HAP-1 (cell line): ENCODE results near the gene RFC1.

Source experiments
- DNase-seq, 2 experiments: peaks; one replicate each; pipeline ENCODE4 v3.0.0-alpha.2; 2016 to 2020; ENCODE audit warnings: low spot score in 2 of 2
- H3K27me3 ChIP-seq: fragments of 250-450 bp; sonication (Bioruptor Pico); 2 replicates; pipeline ENCODE4 v1.5.1; 2020; ENCODE audit warnings: low read depth, mild to moderate bottlenecking, moderate library complexity
- H3K36me3 ChIP-seq: fragments of 250-450 bp; sonication (Bioruptor Pico); replicated peaks from 2 replicates; pipeline ENCODE4 v1.5.1; 2020; ENCODE audit warnings: mild to moderate bottlenecking
- H3K4me1 ChIP-seq: fragments of 250-450 bp; sonication (Bioruptor Pico); 2 replicates; pipeline ENCODE4 v1.5.1; 2020; ENCODE audit warnings: mild to moderate bottlenecking
- H3K4me3 ChIP-seq: fragments of 250-450 bp; sonication (Bioruptor Pico); 2 replicates; pipeline ENCODE4 v1.5.1; 2020; ENCODE audit warnings: mild to moderate bottlenecking, moderate library complexity
- H3K9me3 ChIP-seq: fragments of 250-450 bp; sonication (Bioruptor Pico); 2 replicates; pipeline ENCODE4 v1.5.1; 2020; ENCODE audit warnings: mild to moderate bottlenecking, moderate library complexity
- in situ Hi-C: fragments of 300-500 bp; cut with MboI; formaldehyde crosslinking; loops from 3 replicates; pipeline ENCODE4 v1.14.3; 2020; ENCODE audit warnings: low sequenced_read_pairs, inconsistent platforms, mixed read lengths

Gene RFC1

GRCh38 chr4:39341075-39341725, 25.0 kb downstream of the RFC1 start:
- in situ Hi-C loops = no loop called here
- Histone ChIP-seq H3K36me3 (peaks cover 10% of the 10 kb centered on the region), H3K4me1 (no peaks in the 10 kb centered on the region), H3K27me3 (no peaks in the 10 kb centered on the region), H3K4me3 (no peak overlapping the region), H3K9me3 (no peaks in the 10 kb centered on the region)
- no peak for DNase-seq

DNA sequence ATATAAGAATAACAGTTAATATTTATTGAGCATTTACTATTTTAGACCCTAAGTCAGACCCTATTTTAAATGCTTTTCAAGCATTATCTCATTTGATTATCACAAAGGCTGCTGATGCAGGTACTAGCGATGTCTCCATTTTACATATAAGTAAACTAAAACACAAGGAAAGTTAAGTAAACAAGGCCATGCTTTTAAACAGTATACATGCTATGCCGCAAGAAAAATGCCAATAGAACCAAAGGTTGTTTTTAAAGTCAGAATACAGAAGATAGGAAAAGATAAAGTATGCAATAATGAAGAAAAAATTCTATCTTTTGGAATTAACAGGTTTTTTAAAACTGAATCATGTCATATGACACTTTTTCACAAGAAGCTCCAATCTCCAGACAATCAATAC, 26.2 kb downstream of the RFC1 start:
- DNase-seq = no peak
- no peak overlapping the region for H3K4me3 ChIP-seq
- H3K9me3 ChIP-seq = no peaks in the 10 kb centered on the region
- peaks cover 10% of the 10 kb centered on the region for H3K36me3 ChIP-seq
- H3K27me3 ChIP-seq = no peaks in the 10 kb centered on the region
- in situ Hi-C loops = no loop called here
- H3K4me1 ChIP-seq = no peaks in the 10 kb centered on the region

- H3K4me1 ChIP-seq = no peaks in the 10 kb centered on the region
- H3K36me3 ChIP-seq = peaks cover 8% of the 10 kb centered on the region
- H3K4me3 ChIP-seq = no peak overlapping the region
- no peaks in the 10 kb centered on the region for H3K27me3 ChIP-seq
- H3K9me3 ChIP-seq = no peaks in the 10 kb centered on the region
- no peak for DNase-seq
- in situ Hi-C loops = no loop called here
Observed at GRCh38 chr4:39337841-39338240, 28.3 kb downstream of the RFC1 start.

DNA sequence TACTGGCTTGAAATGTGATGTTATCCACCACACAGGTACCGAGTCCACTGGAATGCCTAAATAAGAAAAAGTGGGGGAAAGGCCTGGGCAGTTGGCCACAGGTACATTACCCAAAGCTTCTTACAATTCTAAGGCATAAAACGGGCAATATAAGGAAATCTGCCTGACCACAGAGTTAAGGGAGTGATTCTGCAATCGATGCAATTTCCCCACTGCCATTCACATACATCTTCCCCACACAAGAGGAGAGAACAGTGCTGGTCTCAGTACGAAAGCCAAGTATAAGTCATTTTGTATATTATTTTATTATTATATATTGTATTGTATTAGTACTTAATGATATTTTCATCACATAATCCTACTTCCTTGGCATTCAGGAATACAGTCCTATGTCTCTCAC, 30.6 kb downstream of the RFC1 start:
- H3K36me3 ChIP-seq = no peaks in the 10 kb centered on the region; the same call in 1 of the 2 replicates
- in situ Hi-C loops = no loop called here
- no peak for DNase-seq

DNA sequence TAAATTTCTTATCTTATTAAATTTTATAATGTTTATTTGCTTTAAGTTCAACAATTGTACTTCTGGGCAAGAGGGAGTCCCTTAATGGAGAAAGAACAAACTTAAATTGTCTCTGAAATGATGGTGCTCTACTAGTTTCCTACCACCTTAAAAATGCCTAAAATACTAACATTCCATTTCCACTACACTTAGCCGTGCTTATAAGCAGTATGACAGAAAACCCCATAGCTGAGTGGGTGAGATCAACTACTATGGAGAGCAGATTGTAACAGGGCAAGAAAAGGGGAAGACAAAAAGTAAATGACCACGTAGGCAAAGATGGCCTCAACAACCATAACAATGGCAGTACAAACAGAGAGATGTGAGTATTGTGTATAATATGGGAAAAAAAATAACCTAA, 35.0 kb downstream of the RFC1 start:
- no peaks in the 10 kb centered on the region for H3K4me1 ChIP-seq
- in situ Hi-C loops = no loop called here
- H3K36me3 ChIP-seq = peaks cover 4% of the 10 kb centered on the region
- no peaks in the 10 kb centered on the region for H3K9me3 ChIP-seq
- DNase-seq = no peak
- no peaks in the 10 kb centered on the region for H3K27me3 ChIP-seq
- no peak overlapping the region for H3K4me3 ChIP-seq

More for the DNA sequence above, 30.6 kb downstream of the RFC1 start:
- H3K4me1 ChIP-seq = no peaks in the 10 kb centered on the region
- no peaks in the 10 kb centered on the region for H3K27me3 ChIP-seq
- no peaks in the 10 kb centered on the region for H3K9me3 ChIP-seq
- H3K4me3 ChIP-seq = no peak overlapping the region

DNA sequence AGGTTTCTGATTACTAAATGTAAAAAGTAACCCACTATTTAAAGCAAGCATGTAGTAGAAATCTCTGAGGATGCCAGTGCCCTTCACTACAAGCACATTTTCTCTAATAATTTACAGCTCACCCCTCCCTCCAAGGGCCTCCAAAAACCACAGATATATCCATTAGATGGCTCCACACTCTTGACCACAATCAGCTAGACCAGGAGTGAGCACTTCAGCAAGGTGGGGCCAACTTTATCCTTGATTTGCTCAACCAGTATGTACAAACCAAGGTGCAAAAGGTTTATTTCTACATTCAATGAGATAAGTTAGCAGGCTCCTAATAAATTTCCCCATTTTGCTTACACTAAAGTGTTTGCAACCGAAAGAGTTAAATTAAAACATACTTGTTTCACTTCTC, 35.8 kb downstream of the RFC1 start:
- Histone ChIP-seq H3K36me3 (peaks cover 11% of the 10 kb centered on the region), H3K9me3 (no peaks in the 10 kb centered on the region), H3K4me3 (no peak overlapping the region), H3K4me1 (no peaks in the 10 kb centered on the region), H3K27me3 (no peaks in the 10 kb centered on the region)
- in situ Hi-C loops = no loop called here
- DNase-seq = no peak

- in situ Hi-C loops = no loop called here
- no peaks in the 10 kb centered on the region for H3K9me3 ChIP-seq
- no peaks in the 10 kb centered on the region; the same call in 1 of the 2 replicates for H3K4me1 ChIP-seq
- H3K36me3 ChIP-seq = peaks cover 24% of the 10 kb centered on the region
- DNase-seq = no peak
- no peak overlapping the region for H3K4me3 ChIP-seq
- no peaks in the 10 kb centered on the region for H3K27me3 ChIP-seq
Observed at GRCh38 chr4:39326468-39326977, 39.6 kb downstream of the RFC1 start.

- Histone ChIP-seq H3K36me3 (peaks cover 30% of the 10 kb centered on the region), H3K4me1 (peaks cover 6% of the 10 kb centered on the region), H3K4me3 (no peak overlapping the region), H3K27me3 (no peaks in the 10 kb centered on the region), H3K9me3 (no peaks in the 10 kb centered on the region)
- DNase-seq = no peak
- in situ Hi-C loops = no loop called here
Observed at GRCh38 chr4:39324897-39325613, 41.1 kb downstream of the RFC1 start.

DNA sequence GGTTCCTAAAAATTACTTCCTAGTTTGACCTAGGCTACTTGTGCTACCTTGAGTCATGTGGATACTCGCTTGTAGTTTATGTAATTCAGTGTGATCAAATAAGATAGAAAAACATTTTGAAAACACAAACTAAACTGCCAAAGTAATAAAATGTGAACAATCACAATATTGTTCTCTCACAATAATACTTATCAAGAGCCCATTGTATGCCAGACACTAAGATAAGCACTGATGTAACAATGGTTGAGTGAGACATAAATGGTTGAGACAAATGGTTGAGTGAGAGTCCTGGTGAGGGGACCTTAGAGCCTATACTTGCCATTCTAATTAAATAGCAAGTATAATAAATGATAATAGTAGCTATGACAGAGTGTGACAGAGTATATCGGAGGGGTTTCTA, 41.7 kb downstream of the RFC1 start:
- H3K4me3 ChIP-seq = no peak overlapping the region
- no peak for DNase-seq
- no peaks in the 10 kb centered on the region for H3K27me3 ChIP-seq
- peaks cover 6% of the 10 kb centered on the region for H3K4me1 ChIP-seq
- in situ Hi-C loops = no loop called here
- H3K9me3 ChIP-seq = no peaks in the 10 kb centered on the region
- H3K36me3 ChIP-seq = peaks cover 30% of the 10 kb centered on the region

DNA sequence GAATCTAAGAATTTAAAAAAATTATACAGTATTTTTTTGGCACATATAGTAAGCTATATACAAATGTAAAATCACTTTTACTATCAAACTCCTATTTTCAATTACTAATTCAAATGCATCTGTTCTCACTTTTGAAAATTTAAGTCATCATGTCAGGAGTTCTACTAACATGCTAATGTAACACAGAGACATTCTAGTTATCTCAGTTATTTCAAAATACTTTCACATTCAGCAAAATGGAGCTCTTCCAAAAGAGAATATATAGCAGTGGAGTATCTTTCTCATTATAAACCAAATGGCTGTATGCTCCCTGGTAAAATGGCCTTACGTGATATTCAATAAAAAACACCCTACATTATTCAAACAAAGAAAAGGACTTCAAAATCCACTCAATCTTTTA, 42.3 kb downstream of the RFC1 start:
- H3K4me1 ChIP-seq = peaks cover 6% of the 10 kb centered on the region
- in situ Hi-C loops = no loop called here
- H3K36me3 ChIP-seq = peaks cover 31% of the 10 kb centered on the region
- DNase-seq = no peak
- H3K9me3 ChIP-seq = no peaks in the 10 kb centered on the region
- H3K27me3 ChIP-seq = no peaks in the 10 kb centered on the region
- H3K4me3 ChIP-seq = no peak overlapping the region

GRCh38 chr4:39320381-39321115, 45.6 kb downstream of the RFC1 start:
- Histone ChIP-seq H3K4me1 (peaks cover 6% of the 10 kb centered on the region), H3K27me3 (no peaks in the 10 kb centered on the region), H3K4me3 (no peak overlapping the region), H3K9me3 (no peaks in the 10 kb centered on the region), H3K36me3 (peaks cover 37% of the 10 kb centered on the region)
- in situ Hi-C loops = no loop called here
- DNase-seq = peak in 1 of 2 experiments; percentile 5

- H3K27me3 ChIP-seq = no peaks in the 10 kb centered on the region
- no peak for DNase-seq
- H3K4me1 ChIP-seq = peaks cover 6% of the 10 kb centered on the region
- H3K9me3 ChIP-seq = no peaks in the 10 kb centered on the region
- H3K4me3 ChIP-seq = no peak overlapping the region
- in situ Hi-C loops = no loop called here
- peaks cover 30% of the 10 kb centered on the region for H3K36me3 ChIP-seq
Observed at GRCh38 chr4:39319676-39320075, 46.5 kb downstream of the RFC1 start.

- in situ Hi-C loops = no loop called here
- H3K4me1 ChIP-seq = no peaks in the 10 kb centered on the region
- no peaks in the 10 kb centered on the region for H3K9me3 ChIP-seq
- no peaks in the 10 kb centered on the region for H3K27me3 ChIP-seq
- H3K36me3 ChIP-seq = peaks cover 57% of the 10 kb centered on the region
- H3K4me3 ChIP-seq = no peak overlapping the region
- no peak for DNase-seq
Observed at GRCh38 chr4:39312816-39313215, 53.3 kb downstream of the RFC1 start.

DNA sequence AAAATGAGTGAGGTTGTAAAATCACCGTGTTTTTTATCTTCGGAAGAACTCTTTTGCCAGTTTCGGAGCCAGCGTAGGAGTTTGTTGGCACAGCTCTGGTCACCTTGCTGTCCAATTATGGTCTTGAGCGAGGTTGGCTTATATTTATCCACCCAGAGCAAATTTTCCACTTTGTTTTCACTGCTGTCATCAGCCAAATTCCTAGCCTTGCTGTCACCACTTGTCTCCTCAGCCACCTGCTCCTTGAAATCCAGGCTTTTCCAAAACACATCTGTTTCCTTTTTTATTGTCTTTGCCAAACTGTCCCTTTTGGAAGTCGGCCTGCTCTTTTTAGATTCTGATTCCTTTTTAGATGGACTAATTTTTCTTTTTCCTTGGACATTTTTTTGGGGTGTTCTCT, 57.6 kb downstream of the RFC1 start:
- H3K4me1 ChIP-seq = peaks cover 10% of the 10 kb centered on the region
- no peaks in the 10 kb centered on the region for H3K9me3 ChIP-seq
- DNase-seq = no peak
- in situ Hi-C loops = no loop called here
- peaks cover 42% of the 10 kb centered on the region for H3K36me3 ChIP-seq
- no peak overlapping the region for H3K4me3 ChIP-seq
- no peaks in the 10 kb centered on the region for H3K27me3 ChIP-seq
